Upper lobe of left lung (tissue), 6 donors: Measurements from ENCODE around the gene HIBCH. TPM values are rescaled to one million over a fixed set of nuclear protein-coding genes. Genes with fewer than 3 reads are reported as not detected.
A peak's percentile ranks its signal among the peaks of the same experiment; 100 is the strongest.

Experiments
- ATAC-seq, 2 donors: fragments of 200-7000 bp; cut with Tn5 transposase; one replicate each; pipeline ENCODE4 v1.9.1; 2022; ENCODE audit warnings: mild to moderate bottlenecking in 2 of 2, moderate library complexity in 2 of 2; ENCODE audit not compliant: low FRiP score in 2 of 2
- DNase-seq, 2 donors: peaks; one replicate each; pipeline ENCODE4 v3.0.0-alpha.2; 2019 to 2020
- H3K27ac ChIP-seq, 4 donors: fragments of 200-600 bp; sonication (generic); one replicate each; pipeline ENCODE4 v1.5.1; 2016 to 2019
- H3K27me3 ChIP-seq, 4 donors: fragments of 200-600 bp; sonication (generic); one replicate each; pipeline ENCODE4 v1.5.1; 2017 to 2019
- H3K36me3 ChIP-seq, 4 donors: fragments of 200-600 bp; sonication (generic); one replicate each; pipeline ENCODE4 v1.5.1; 2016 to 2019
- H3K4me1 ChIP-seq, 4 donors: fragments of 200-600 bp; sonication (generic); one replicate each; pipeline ENCODE4 v1.5.1; 2018 to 2019
- H3K4me3 ChIP-seq, 4 donors: fragments of 200-600 bp; sonication (generic); one replicate each; pipeline ENCODE4 v1.5.1; 2017 to 2019; ENCODE audit warnings: mild to moderate bottlenecking in 2 of 4, moderate library complexity in 1 of 4
- H3K9me3 ChIP-seq, 4 donors: fragments of 200-600 bp; sonication (generic); one replicate each; pipeline ENCODE4 v1.5.1; 2018 to 2019
- EP300 ChIP-seq, 4 donors: sonication (generic); formaldehyde crosslinking; IDR thresholded peaks; one replicate each; pipeline ENCODE4 v1.5.1; 2017; ENCODE audit warnings: antibody characterized with exemption in 4 of 4, control low read depth in 2 of 4
- POLR2A ChIP-seq, 4 donors: fragments of 450-650 bp; IDR thresholded peaks; one replicate each; pipeline ENCODE4 v1.5.1; 2016 to 2017; ENCODE audit warnings: antibody characterized with exemption in 4 of 4, mild to moderate bottlenecking in 2 of 4
- POLR2AphosphoS5 ChIP-seq, 2 donors: sonication (generic); formaldehyde crosslinking; IDR thresholded peaks; one replicate each; pipeline ENCODE4 v1.5.1; 2017; ENCODE audit warnings: antibody characterized with exemption in 2 of 2
- WGBS, 2 donors: methylation state at CpG; one replicate each; pipeline ENCODE4 v1.1.5; 2017 to 2018; 5-methylcytosine and 5-hydroxymethylcytosine counted together
- total RNA-seq, 6 donors: library from RNA; depleted of rRNA in 4 of 6; stranded (reverse); fragments of >200 nt in 4 of 6; gene quantifications; one replicate each; pipeline versions ENCODE4 v1.1.0 to v1.2.1, GENCODE V29; 2016 to 2021
- TF ChIP-seq, protein P1 (sequence below), 6 experiments: fragments of 450-650 bp in 4 of 6; fragments of 200-600 bp in 2 of 6; sonication (generic) in 2 of 6; IDR thresholded peaks; one replicate each; pipeline ENCODE4 v1.5.1; 2016 to 2019; ENCODE audit warnings: antibody characterized with exemption in 6 of 6
- donor health status: DM: no; HTN: no; CAD: no; lungs with moderate emphysema.
- donor health status: DM: no; HTN: yes; CAD: no; lungs with severe emphysema.

The HIBCH gene
- total RNA-seq, 6 donors from 2014 or later: 10.1 to 24.2 (median 14.7) TPM

DNA sequence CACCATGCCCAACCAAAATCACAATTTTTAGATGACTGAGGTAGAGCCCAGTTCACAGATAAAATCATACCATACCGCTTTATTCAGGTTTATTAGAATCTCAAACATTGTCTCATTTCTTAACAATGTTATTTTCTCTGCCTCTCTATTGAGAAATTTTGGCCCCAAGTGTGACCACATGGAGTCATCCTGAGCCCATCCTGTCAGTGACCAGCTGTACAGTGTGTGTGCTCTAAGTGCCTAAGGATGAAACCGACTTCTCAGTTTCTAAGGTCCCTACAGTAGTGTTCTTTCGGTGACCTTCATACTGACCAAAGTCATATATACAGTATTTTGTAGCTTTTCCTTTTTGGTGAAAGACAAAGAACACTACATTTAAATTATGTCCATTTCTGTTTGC is 133.4 kb downstream of the HIBCH start:
- Histone ChIP-seq H3K4me3 (no peak overlapping the region), H3K27ac (no peak overlapping the region), H3K36me3 (no peaks in the 10 kb centered on the region), H3K4me1 (peaks cover 0 to 3% (median under 1%) of the 10 kb centered on the region in 4 donors), H3K27me3 (no peaks in the 10 kb centered on the region), H3K9me3 (no peaks in the 10 kb centered on the region)
- DNase-seq (no peak), ATAC-seq (peak in 1 of 2 donors; percentile 78)
- WGBS, 2 donors: 92 to 95% methylated on average over 3 of the region's 3 CpGs
- TF ChIP-seq EP300 (IDR thresholded peaks at IDR 0.05): no peak
- TF ChIP-seq POLR2A (IDR thresholded peaks at IDR 0.05): no peak
- TF ChIP-seq POLR2AphosphoS5 (IDR thresholded peaks at IDR 0.05): no peak
- TF ChIP-seq, protein P1, sequence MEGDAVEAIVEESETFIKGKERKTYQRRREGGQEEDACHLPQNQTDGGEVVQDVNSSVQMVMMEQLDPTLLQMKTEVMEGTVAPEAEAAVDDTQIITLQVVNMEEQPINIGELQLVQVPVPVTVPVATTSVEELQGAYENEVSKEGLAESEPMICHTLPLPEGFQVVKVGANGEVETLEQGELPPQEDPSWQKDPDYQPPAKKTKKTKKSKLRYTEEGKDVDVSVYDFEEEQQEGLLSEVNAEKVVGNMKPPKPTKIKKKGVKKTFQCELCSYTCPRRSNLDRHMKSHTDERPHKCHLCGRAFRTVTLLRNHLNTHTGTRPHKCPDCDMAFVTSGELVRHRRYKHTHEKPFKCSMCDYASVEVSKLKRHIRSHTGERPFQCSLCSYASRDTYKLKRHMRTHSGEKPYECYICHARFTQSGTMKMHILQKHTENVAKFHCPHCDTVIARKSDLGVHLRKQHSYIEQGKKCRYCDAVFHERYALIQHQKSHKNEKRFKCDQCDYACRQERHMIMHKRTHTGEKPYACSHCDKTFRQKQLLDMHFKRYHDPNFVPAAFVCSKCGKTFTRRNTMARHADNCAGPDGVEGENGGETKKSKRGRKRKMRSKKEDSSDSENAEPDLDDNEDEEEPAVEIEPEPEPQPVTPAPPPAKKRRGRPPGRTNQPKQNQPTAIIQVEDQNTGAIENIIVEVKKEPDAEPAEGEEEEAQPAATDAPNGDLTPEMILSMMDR (IDR thresholded peaks at IDR 0.05): no peak

DNA sequence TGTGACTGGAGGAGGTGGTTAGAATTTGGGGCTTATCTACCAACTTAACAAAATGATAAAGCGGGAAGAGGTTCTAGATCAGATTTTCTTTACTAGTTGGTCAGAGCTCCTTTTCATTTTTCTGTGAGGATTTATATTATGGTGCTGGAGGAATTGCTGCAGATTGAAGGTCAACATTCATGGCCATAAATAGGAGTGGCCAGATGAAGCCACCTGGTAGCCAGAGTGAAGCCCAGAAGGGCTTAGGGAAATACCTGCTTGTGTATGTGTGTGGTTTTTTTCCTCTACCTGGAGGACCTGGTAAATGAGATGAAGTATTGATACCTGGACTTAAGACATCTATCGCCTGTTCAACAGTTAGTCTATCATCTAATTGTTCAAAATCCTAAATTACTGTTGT is 134.2 kb downstream of the HIBCH start:
- peaks cover 2 to 9% (median 5%) of the 10 kb centered on the region in 4 donors for H3K4me1 ChIP-seq
- no peak for DNase-seq
- no peak for ATAC-seq
- H3K36me3 ChIP-seq: no peaks in the 10 kb centered on the region
- no peaks in the 10 kb centered on the region for H3K9me3 ChIP-seq
- WGBS, 2 donors: 96 to 98% methylated on average over 2 of the region's 2 CpGs
- no peak overlapping the region for H3K4me3 ChIP-seq
- no peak overlapping the region for H3K27ac ChIP-seq
- H3K27me3 ChIP-seq: peaks cover 0 to 3% (median 0%) of the 10 kb centered on the region in 4 donors
- TF ChIP-seq, protein P1 (IDR thresholded peaks at IDR 0.05): no peak
- TF ChIP-seq POLR2A (IDR thresholded peaks at IDR 0.05) (no peak), EP300 (IDR thresholded peaks at IDR 0.05) (no peak), POLR2AphosphoS5 (IDR thresholded peaks at IDR 0.05) (no peak)

DNA sequence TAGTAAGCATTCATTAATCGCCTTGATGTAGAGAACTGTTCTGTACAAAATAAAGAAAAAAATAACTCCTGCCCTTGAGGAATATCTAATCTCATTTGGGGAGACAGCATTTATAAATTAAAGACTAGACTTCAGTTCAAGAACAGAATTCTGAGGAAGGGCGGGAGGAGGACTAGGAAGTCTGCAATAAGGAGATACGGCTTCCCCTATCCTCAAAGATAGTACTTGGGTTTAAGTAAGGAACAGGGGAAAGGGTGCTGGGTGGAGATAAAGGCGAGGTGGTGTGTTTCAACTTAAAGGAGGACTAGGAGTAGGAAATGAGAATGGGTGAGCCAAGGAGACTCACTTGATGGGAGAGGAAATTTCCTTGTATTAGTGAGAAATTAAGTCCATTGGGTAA is 135.2 kb downstream of the HIBCH start:
- DNase-seq: no peak
- 58 to 60% methylated on average over 4 of the region's 4 CpGs for WGBS, 2 donors
- Histone ChIP-seq H3K4me3 (no peak overlapping the region), H3K4me1 (peaks cover 8 to 17% (median 12%) of the 10 kb centered on the region in 4 donors), H3K27ac (peak overlapping the region in 1 of 4 donors; percentile 79), H3K9me3 (no peaks in the 10 kb centered on the region), H3K36me3 (no peaks in the 10 kb centered on the region), H3K27me3 (peaks cover 0 to 7% (median 0%) of the 10 kb centered on the region in 4 donors)
- TF ChIP-seq, protein P1 (IDR thresholded peaks at IDR 0.05): no peak
- TF ChIP-seq EP300 (IDR thresholded peaks at IDR 0.05): peak in 1 of 4 donors; percentile 48
- ATAC-seq: no peak

DNA sequence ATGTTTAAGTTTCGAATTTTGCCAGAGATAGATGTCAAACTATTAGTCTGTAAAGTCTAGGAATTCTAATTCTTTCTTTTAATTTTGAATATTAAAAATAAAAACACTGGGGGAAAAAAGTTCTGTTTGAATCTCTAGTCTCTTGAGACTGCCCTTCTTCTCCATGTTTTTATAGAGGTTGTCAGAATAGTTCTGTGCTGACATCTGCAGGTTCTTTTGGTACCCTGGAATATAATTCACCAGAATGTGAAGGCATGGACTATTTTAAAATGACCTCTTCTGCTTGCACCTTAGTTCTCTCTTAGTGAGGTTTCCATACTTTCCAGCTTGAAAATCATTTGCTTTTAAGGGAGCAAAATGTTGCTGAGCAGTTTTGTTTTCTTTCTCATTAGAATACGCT is 136.1 kb downstream of the HIBCH start:
- Histone ChIP-seq H3K27ac (peak overlapping the region in 1 of 4 donors; percentile 79), H3K36me3 (no peaks in the 10 kb centered on the region), H3K4me1 (peaks cover 8 to 17% (median 12%) of the 10 kb centered on the region in 4 donors), H3K9me3 (no peaks in the 10 kb centered on the region), H3K27me3 (peaks cover 0 to 7% (median 0%) of the 10 kb centered on the region in 4 donors), H3K4me3 (no peak overlapping the region)
- TF ChIP-seq POLR2AphosphoS5 (IDR thresholded peaks at IDR 0.05): no peak
- TF ChIP-seq, protein P1 (IDR thresholded peaks at IDR 0.05): no peak
- TF ChIP-seq EP300 (IDR thresholded peaks at IDR 0.05): no peak
- TF ChIP-seq POLR2A (IDR thresholded peaks at IDR 0.05): no peak
- no peak for DNase-seq
- ATAC-seq: no peak
- WGBS, 2 donors: 92 to 94% methylated on average over 2 of the region's 2 CpGs

DNA sequence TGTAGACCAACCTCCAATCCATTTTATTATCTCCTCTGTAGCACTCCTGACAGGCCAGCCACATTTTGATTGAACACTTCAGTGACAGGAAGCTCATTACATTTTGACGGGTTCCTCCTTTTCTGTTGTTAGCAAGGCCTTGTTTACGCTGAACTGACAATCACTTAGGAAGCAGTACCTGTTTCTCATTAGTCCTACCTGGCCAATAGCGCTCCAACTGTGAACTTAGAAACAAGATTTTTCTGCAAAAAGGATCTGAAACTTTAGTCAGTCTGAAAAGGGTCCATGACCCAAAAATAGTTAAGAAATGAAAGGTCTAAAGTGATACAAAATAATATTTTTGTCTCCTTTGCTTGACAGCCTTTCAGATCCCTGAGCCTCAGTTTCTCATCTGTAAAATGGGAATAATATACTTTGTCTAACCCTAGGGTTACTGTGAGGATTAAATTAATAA is 137.5 kb downstream of the HIBCH start:
- Histone ChIP-seq H3K36me3 (no peaks in the 10 kb centered on the region), H3K27ac (peak overlapping the region in 2 of 4 donors; percentile 79 to 86), H3K27me3 (peaks cover 0 to 7% (median 0%) of the 10 kb centered on the region in 4 donors), H3K9me3 (no peaks in the 10 kb centered on the region), H3K4me1 (peaks cover 8 to 17% (median 12%) of the 10 kb centered on the region in 4 donors), H3K4me3 (peak overlapping the region in 2 of 4 donors; percentile 57 to 76)
- DNase-seq (no peak), ATAC-seq (no peak)
- WGBS, 2 donors: 58 to 62% methylated on average over 3 of the region's 3 CpGs
- no peak for TF ChIP-seq EP300 (IDR thresholded peaks at IDR 0.05)
- TF ChIP-seq, protein P1 (IDR thresholded peaks at IDR 0.05): no peak
